Measurements from ENCODE around the gene NUS1. TPM values are rescaled to one million over a fixed set of nuclear protein-coding genes. Genes with fewer than 3 reads are reported as not detected.

Gene NUS1
- total RNA-seq (2014; rRNA removed; shearing (Covaris generic)) (15.3 and 19.2 TPM in 2 replicates), polyA plus RNA-seq (2016; fragmentation: Nextera tagmentation; extraction: Ambion mirVana) (13.8 and 14.8 TPM in 2 replicates)

DNA sequence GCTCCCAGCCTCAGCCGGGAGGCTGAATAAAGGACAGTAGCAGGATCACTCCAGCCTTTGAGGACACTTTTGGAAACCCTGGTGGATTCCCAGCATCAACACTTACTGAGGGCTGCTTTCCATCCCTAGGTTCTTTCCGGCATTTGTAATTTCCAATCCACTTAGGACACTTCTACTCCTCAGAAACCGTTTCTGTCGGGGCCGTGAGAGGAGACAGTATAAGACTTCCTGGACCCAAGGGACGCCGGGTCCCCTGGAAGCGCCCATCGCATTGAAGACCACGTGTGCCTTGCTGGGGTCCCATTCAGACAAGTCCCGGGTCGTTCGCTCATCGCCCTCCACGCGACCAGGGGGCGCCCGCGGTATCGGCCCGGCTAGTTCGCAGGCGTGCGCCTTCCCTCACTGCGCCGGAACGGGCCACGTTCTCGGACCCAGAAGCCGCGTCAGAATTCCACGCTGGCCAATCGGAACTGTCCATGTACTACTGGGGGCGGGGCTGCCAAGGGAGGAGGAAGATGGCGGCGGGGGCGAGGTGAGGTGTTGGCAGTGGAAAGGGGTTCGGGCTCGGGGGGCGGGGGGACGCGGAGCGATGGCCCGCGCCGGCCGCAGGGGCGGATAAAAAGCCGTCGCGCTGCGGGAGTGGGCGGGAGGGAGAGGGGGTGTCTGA is at the start of gene NUS1:
Gene NUS1 (plus strand): TSS at position 479 of the 667 bp plus-strand sequence. CDS start 202 bp downstream, outside the sequence.
- WGBS, 2 experiments (ENCODE audit: low coverage in 1 of 2, low lambda C conversion rate in 2 of 2, missing lambda C conversion rate in 2 of 2) = 1% methylated on average over 34 to 52 of the region's 53 CpGs
- in situ Hi-C loops (cut with MboI) = no loop called here

GRCh38 chr6:117627533-117627932 is 47.7 kb upstream of the NUS1 start:
- Histone ChIP-seq H3K36me3 (ENCODE audit: low read depth) (no peaks in the 10 kb centered on the region), H3K27ac (no peak overlapping the region), H3K9me2 (ENCODE audit: insufficient read depth) (no peaks in the 10 kb centered on the region), H3K4me3 (no peak overlapping the region), H3K4me2 (ENCODE audit: unreplicated experiment) (no peak overlapping the region), H3K4me1 (ENCODE audit: insufficient read depth) (no peaks in the 10 kb centered on the region), H2AFZ (no peak overlapping the region), H3K79me2 (ENCODE audit: insufficient read depth) (no peaks in the 10 kb centered on the region), H3K9me3 (ENCODE audit: low read depth) (peaks cover 4% of the 10 kb centered on the region), H3F3A (ENCODE audit: insufficient read depth) (no peaks in the 10 kb centered on the region), H4K20me1 (ENCODE audit: insufficient read depth) (no peaks in the 10 kb centered on the region), H3K9ac (no peak overlapping the region), H3K27me3 (replicated peaks; ENCODE audit: insufficient read depth) (no peaks in the 10 kb centered on the region)
- in situ Hi-C loops (cut with MboI) = no loop called here
- no peak for TF ChIP-seq EZH2 (IDR thresholded peaks at IDR 0.05; ENCODE audit: insufficient read depth, poor library complexity, severe bottlenecking)
- no peak for TF ChIP-seq EZH2phosphoT487 (IDR thresholded peaks at IDR 0.05; ENCODE audit: insufficient read depth, low read depth)
- DNase-seq = no peak

More for the DNA sequence above, at the start of gene NUS1:
- Histone ChIP-seq H3K27ac (peak within 1 kb of the TSS; percentile 68), H3K4me3 (peak within 1 kb of the TSS; percentile 94), H3K9ac (peak within 1 kb of the TSS; percentile 91), H3K27me3 (replicated peaks; ENCODE audit: insufficient read depth) (no peaks in the 10 kb centered on the region), H3K36me3 (ENCODE audit: low read depth) (peaks cover 4% of the 10 kb centered on the region; the same call in 1 of the 2 replicates), H3F3A (ENCODE audit: insufficient read depth) (peaks cover 19% of the 10 kb centered on the region), H3K4me2 (ENCODE audit: unreplicated experiment) (peak within 1 kb of the TSS; percentile 83), H4K20me1 (ENCODE audit: insufficient read depth) (no peaks in the 10 kb centered on the region; the same call in 1 of the 2 replicates), H3K9me2 (ENCODE audit: insufficient read depth) (no peaks in the 10 kb centered on the region), H3K4me1 (ENCODE audit: insufficient read depth) (peaks cover 20% of the 10 kb centered on the region), H3K79me2 (ENCODE audit: insufficient read depth) (peaks cover 48% of the 10 kb centered on the region), H3K9me3 (ENCODE audit: low read depth) (no peaks in the 10 kb centered on the region), H2AFZ (peak within 1 kb of the TSS; percentile 96)
- no peak for TF ChIP-seq EZH2 (IDR thresholded peaks at IDR 0.05; ENCODE audit: insufficient read depth, poor library complexity, severe bottlenecking)
- TF ChIP-seq EZH2phosphoT487 (IDR thresholded peaks at IDR 0.05; ENCODE audit: insufficient read depth, low read depth) = no peak
- DNase-seq = peak; percentile 100

GRCh38 chr6:117629119-117629660 is 46.1 kb upstream of the NUS1 start:
- Histone ChIP-seq H3K27me3 (replicated peaks; ENCODE audit: insufficient read depth) (no peaks in the 10 kb centered on the region), H3K4me2 (ENCODE audit: unreplicated experiment) (no peak overlapping the region)

GRCh38 chr6:117637770-117638169 is 37.5 kb upstream of the NUS1 start:
- Histone ChIP-seq H4K20me1 (ENCODE audit: insufficient read depth) (no peaks in the 10 kb centered on the region), H3K4me3 (no peak overlapping the region), H3K9me3 (ENCODE audit: low read depth) (no peaks in the 10 kb centered on the region), H3K27ac (no peak overlapping the region), H3K9ac (no peak overlapping the region), H3K9me2 (ENCODE audit: insufficient read depth) (no peaks in the 10 kb centered on the region), H2AFZ (no peak overlapping the region), H3K79me2 (ENCODE audit: insufficient read depth) (no peaks in the 10 kb centered on the region), H3F3A (ENCODE audit: insufficient read depth) (no peaks in the 10 kb centered on the region), H3K4me1 (ENCODE audit: insufficient read depth) (no peaks in the 10 kb centered on the region), H3K36me3 (ENCODE audit: low read depth) (no peaks in the 10 kb centered on the region), H3K4me2 (ENCODE audit: unreplicated experiment) (no peak overlapping the region), H3K27me3 (replicated peaks; ENCODE audit: insufficient read depth) (no peaks in the 10 kb centered on the region)
- 55 to 56% methylated on average over 1 of the region's 1 CpG for WGBS, 2 experiments (ENCODE audit: low coverage in 1 of 2, low lambda C conversion rate in 2 of 2, missing lambda C conversion rate in 2 of 2)
- in situ Hi-C loops (cut with MboI) = no loop called here
- TF ChIP-seq EZH2 (IDR thresholded peaks at IDR 0.05; ENCODE audit: insufficient read depth, poor library complexity, severe bottlenecking) (no peak), EZH2phosphoT487 (IDR thresholded peaks at IDR 0.05; ENCODE audit: insufficient read depth, low read depth) (no peak)
- DNase-seq = no peak

More at GRCh38 chr6:117629119-117629660, 46.1 kb upstream of the NUS1 start:
- Histone ChIP-seq H3K79me2 (ENCODE audit: insufficient read depth) (no peaks in the 10 kb centered on the region), H3K27ac (no peak overlapping the region), H3K9me3 (ENCODE audit: low read depth) (peaks cover 4% of the 10 kb centered on the region), H3K4me1 (ENCODE audit: insufficient read depth) (no peaks in the 10 kb centered on the region), H3K9ac (no peak overlapping the region), H4K20me1 (ENCODE audit: insufficient read depth) (no peaks in the 10 kb centered on the region), H2AFZ (no peak overlapping the region), H3K9me2 (ENCODE audit: insufficient read depth) (no peaks in the 10 kb centered on the region), H3F3A (ENCODE audit: insufficient read depth) (no peaks in the 10 kb centered on the region), H3K4me3 (no peak overlapping the region), H3K36me3 (ENCODE audit: low read depth) (no peaks in the 10 kb centered on the region)
- in situ Hi-C loops (cut with MboI) = no loop called here
- TF ChIP-seq EZH2 (IDR thresholded peaks at IDR 0.05; ENCODE audit: insufficient read depth, poor library complexity, severe bottlenecking) (no peak), EZH2phosphoT487 (IDR thresholded peaks at IDR 0.05; ENCODE audit: insufficient read depth, low read depth) (no peak)
- 0 to 4% methylated on average over 1 of the region's 1 CpG for WGBS, 2 experiments (ENCODE audit: low coverage in 1 of 2, low lambda C conversion rate in 2 of 2, missing lambda C conversion rate in 2 of 2)
- no peak for DNase-seq
